Urothelium cell line (cell line): Measurements from ENCODE around the gene CCDC102B.
"Not testable (repeated sequence)": the region's sequence is repeated elsewhere in the genome, so short reads cannot be mapped to it uniquely, and the experiment has no call there.

ENCODE experiments used
- DNase-seq: peaks from one replicate; pipeline ENCODE4 v3.0.0; 2011; ENCODE audit warnings: low spot score, mixed read lengths
- FAIRE-seq: peaks from 2 replicates; lab custom pipeline; 2011; peaks lifted over from hg19 to GRCh38; lab: Jason Lieb, UNC

The CCDC102B gene

DNA sequence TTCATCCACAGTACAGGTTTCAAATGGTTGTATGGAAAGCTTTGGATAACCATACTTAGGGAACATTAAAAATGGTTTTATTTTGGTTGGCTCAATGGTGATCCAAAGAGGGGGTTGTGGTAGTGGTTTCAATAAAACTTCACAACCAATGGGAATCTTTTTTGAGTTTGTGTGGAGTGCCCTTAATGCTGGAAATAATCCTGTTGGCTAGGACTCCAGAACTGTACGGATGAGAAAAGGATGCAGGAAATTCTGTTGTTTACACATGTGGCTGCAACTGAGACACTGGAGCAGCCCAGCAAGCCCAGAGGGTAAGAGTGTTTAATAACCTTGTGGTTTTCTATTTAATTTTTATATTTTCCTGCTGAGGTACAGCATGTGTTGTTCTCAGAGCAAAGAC lies at the start of gene CCDC102B:
Gene CCDC102B, plus strand, starts transcription at position 210 of the 400 bp plus-strand sequence. CDS start 38,684 bp downstream, outside the sequence.
- DNase-seq (no peak), FAIRE-seq (no peak)

DNA sequence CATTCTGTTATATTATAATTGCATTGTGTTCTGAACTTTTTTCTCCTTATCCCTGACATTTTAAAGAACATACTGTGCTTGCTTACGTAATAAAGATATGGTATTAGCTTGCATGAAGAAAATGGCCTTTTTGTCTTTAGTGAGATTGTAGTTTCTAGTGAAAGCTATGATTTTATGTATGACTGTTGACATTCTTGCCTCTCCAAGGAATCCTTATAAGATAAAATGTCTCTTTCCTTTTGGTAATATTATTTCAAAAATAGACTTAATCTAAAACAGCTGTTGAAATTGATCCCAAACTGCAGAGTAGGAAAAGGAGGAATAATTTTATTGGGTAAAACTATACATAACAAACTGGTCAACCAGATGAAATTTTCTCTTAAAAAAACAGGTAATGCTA lies 40.8 kb upstream of the CCDC102B start:
- no peak for FAIRE-seq
- DNase-seq: no peak

DNA sequence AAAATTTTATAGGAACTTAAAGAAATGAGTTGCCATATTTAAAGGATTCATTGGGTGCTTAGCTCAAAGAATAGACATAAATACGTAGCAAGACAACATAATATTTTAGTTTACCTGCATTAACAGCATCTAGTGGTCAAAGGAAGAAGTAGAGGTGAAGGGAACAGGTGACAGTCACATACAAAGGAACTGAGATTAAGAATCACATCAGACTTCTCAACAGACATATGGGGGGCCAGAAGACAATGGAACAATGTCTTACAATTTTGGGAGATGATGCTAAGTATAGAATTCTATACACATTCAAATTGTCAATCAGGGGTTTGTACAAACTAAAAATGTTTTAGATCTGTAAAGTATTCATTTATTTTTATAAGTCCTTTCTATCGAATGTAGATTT lies 38.6 kb upstream of the CCDC102B start:
- DNase-seq: no peak
- no peak for FAIRE-seq

DNA sequence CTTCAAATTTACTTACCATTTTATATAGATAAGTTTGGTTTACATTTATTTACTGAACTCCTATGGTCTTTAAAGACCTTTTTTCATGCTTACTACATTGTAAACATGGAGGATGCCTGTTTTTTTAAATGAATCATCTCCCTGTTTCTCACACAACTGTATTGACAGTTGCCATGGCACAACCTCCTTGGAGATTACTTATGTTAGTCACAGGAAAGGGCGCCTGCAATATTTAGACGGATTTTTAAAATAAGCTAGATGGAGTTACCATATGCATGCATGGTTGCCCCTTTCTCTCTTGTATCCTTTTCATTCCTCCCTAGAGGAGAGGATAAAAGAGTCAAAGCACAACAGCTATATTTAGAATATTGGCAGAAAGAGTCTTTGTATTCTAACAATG lies 34.8 kb upstream of the CCDC102B start:
- DNase-seq (no peak), FAIRE-seq (no peak)

DNA sequence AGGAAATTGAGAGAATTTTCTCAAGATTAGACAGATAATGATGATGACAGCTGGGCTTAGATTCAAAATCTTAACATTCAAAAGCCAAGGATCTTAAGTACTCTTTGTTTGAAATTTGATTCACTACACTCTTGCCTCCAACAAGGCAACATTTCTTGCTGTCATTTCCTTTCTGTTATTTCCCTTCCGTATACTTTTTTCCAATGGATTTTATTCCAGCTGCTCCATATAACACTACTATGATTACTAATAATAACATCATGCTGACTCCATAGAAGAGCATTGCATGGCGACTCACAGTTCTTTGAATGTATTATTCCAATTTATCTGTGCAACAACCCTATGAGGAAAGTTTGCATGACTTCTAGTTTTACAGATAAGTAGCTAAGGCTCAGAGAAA lies 33.9 kb upstream of the CCDC102B start:
- DNase-seq: no peak
- FAIRE-seq: no peak

DNA sequence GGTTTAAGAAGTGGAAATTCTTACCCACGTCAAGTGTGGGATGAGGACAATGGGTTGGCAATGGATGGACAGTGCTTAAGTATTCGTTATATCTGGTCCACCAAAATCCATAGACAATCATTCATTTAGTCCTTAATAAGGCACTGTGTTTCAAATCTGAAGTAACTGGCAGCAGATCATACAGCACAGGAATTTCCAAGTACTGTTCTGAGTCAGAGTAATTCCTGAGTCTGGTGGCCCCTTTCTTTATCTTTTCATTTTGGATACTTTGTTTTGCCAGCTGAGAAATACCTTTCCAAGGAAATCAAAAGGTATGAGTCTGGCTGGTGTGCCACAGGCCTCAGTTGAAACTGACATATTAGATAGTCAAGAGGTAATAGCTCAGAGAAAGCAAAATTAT lies 31.4 kb upstream of the CCDC102B start:
- DNase-seq: no peak
- FAIRE-seq: no peak

DNA sequence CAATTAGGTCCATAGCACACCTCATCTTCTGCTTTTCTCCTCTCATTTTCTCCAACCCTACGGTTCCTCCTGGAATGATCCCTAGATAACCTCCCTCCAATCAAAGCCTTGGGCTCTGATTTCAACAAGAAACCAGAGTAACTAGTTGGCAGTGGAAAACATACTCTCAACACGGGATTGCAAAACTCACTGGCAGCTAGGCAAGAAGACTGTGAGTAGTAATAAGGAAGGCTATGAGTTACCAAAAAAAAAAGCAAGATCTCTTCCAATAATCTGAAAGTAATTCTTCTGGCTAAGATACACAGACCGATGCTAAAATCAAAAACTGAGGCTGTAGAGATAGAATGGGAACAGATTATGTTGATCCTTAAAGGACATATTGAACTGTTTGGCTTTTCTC lies 28.4 kb upstream of the CCDC102B start:
- DNase-seq (no peak), FAIRE-seq (no peak)

DNA sequence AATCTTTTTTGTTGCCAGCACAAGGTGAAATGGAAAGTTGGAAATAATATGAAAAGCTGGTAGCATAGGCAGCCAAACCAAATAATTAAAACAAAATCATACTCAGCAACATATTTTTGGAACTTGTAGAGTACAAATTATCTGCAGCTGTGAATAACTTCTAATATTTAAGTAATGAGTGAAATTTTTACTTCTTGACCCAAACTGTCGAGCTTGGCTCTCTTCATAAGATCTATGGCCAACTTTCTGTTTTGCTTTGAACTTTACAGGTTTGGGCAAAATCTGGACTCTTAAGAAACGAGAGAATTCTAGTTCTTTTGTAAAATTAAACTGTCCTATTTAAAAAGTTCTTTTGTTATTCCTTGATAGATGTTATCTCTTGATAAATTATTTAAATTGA lies 25.6 kb upstream of the CCDC102B start:
- no peak for FAIRE-seq
- DNase-seq: no peak

DNA sequence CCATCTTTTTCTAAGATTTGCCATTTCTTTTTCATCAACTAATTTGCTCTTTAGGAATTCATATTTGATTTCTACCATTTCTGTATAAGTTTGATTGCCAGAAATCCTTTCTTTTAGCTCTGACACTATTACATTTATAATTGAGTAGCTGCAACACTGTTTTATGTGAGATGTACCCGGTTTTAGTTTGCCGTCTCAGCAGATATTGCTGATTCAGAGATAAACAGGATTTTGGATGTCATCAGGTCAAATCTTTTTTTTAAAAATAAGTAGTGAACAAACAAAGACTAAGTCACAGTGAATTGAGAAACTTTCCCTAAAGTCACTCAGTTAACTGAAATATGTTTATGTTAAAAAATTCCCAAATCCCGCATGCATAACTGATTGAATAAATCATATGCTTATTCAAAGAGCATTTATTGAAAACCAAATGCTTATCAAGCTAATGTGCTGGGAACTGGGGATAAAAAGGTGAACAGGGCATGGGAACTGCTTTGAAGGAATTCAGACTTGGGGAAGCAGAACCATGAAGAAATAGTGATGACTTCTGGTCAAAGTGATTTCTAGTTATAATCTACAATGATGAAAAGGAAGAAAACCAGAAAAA lies 19.5 kb upstream of the CCDC102B start:
- DNase-seq (no peak), FAIRE-seq (no peak)

DNA sequence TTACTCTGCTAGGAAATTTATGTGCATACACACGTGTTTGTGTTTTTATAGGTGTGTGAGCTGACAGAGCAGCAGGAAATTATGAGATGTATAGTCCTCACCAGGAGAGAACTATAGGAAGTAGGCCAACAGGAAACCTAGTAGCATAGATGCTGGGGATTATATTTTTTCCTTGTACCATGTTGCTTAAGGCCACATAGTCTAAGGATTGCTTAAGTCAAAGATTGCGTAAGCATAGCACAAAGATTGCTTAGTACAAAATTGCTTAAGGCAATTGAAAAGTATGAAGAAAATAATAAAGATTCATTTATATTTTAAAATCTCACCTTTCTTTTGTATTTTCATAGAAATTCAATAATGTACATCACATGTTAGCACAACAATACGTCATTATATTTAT lies 18.7 kb upstream of the CCDC102B start:
- DNase-seq (no peak), FAIRE-seq (no peak)

DNA sequence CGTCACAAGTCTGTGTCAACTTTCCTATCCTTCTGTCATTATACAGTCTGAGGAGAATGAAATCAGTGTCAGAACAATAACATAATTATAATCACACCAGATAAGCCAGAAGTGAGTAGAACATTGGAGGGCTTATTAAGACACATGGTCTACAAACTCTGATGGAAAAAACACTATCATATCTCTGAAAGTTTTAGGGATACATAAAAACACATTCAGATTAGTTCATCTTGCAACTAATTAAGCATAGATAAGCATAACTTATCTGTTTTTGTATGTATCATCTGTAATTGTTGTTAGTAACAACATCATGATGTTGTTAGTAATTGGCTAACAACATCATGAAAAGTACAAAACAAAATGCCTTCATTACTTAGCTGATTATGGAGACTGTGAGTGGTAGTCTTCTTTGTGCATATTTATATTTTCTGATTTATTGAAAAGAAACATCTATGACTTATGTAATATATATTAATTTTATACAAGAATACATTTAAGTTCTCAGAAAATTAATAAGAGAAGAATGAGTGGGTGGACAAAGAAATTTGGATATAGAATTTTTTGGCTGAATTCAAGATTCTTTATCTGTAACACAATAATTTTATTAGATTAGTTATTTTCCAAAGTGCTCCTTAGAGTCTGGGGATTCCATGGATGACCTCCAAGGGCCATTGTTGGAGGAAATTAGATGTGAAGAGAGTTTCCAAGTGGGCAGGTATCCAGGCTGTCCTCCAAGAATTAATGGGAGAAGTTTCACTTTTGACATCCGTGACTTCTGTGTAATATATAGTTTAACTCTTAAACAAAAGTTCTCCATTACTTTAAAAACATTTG lies 16.9 kb upstream of the CCDC102B start:
- no peak for FAIRE-seq
- no peak for DNase-seq

DNA sequence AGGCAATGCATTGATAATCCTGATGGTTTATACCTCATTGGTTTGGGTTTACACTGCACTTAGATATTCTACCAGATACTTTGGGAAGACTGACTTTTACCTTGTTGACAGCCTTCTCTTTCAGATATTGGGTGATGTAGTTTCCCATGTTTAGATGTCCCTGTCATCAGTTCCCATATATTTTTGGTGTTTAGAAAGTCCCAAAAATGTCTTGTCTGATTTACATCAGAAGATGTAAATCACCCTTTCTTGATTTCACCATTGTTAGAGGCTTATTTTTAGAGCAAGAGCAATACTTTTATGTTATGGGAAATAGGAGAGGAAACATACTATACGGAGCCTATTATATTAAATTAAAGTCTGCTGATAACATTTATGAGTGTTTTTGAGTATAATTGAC lies 14.4 kb upstream of the CCDC102B start:
- DNase-seq (no peak), FAIRE-seq (no peak)

DNA sequence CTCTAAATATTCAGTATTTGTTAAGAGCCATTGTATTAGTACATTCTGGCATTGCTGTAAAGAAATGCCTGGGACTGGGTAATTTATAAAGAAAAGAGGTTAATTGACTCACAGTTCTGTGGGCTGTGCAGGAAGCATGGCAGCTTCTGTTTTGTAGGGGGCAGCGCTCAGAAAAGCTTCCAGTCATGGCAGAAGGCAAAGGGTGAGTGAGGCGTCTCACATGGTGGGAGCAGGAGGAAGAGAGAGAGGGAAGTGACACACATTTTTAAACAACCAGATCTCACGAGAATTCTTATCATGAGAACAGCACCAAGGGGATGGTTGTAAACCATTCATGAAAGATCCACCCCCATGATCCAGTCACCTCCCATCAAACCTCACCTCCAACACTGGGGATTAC lies 13.8 kb upstream of the CCDC102B start:
- DNase-seq: no peak
- no peak for FAIRE-seq

DNA sequence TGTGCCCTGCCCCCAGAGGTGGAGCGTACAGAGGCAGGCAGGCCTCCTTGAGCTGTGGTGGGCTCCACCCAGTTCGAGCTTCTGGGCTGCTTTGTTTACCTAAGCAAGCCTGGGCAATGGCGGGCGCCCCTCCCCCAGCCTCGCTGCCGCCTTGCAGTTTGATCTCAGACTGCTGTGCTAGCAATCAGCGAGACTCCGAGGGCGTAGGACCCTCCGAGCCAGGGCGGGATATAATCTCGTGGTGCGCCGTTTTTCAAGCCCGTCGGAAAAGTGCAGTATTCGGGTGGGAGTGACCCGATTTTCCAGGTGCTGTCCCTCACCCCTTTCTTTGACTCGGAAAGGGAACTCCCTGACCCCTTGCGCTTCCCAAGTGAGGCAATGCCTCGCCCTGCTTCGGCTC lies 7.6 kb upstream of the CCDC102B start:
- not testable (repeated sequence) for FAIRE-seq, DNase-seq

DNA sequence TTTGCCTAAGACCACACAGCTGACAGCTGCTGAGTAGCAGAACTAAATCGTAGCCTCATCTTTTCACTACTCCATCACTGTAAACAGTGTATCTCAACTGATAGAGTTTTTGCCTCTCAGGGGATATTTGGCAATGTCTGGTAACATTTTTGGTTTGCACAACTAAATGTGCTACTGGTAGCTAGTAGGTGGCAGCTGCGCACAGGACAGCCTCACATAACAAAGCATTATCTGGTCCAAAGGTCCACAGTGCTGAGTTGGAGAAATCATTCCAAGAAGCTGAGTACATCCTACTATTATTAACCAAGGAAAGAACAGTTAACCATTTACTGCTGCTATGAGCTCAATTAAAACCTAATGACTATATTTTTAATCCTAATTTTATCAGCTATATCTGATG lies 6.1 kb upstream of the CCDC102B start:
- no peak for DNase-seq
- no peak for FAIRE-seq

DNA sequence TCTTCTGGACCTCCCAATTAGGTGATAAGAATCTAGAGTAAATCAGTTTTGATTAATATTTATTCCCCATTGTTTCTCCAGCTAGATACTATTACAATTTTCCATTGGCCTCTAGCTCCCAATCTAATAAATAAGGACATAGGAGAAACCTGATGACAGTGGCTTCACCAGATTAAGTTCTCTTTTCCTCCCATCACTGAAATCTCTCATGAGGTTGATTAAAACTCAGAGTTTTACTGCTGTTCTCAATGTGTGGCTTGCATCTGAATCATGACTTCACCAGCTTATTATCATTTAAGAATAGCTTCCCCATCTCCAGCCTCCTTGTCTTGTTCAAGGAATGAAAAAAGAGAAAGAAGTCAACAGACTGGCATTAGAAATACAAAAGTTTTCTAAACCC lies 3.9 kb upstream of the CCDC102B start:
- DNase-seq (no peak), FAIRE-seq (no peak)

DNA sequence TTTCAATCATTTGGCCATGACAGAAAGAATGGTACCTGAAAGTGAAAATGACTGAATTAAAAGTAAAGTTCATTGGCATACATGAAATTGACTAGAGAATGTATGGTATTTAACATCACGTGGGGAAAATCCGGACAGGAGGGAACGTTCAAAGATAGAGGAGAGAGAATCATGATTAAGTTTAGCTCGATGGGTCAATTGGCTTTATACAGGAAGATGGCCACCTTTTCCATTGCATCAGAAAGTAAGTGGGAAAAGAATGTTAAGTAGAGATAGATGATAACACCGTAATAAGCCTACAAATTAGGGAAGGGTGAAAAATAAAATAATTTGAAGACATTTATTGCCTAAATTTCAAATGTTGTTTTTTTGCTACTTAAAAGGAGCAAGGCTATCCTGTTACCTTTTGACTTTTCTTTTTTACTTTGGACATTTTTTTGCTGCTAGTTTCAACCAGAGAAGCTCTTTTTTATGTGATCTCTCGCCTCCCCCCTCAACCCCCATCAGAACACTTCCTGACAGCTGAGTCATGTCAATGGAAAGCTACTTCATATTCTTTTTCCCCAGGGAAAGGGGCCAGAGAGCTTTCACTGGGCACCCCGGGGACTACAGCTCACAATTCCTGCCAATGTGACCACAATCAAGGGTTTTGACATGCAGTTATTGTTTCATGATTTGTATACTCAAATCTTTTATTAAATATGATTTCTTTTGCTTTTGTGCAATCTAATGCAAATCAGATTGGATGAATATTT lies 767 bp upstream of the CCDC102B start:
- no peak for FAIRE-seq
- peak; percentile 40 for DNase-seq

DNA sequence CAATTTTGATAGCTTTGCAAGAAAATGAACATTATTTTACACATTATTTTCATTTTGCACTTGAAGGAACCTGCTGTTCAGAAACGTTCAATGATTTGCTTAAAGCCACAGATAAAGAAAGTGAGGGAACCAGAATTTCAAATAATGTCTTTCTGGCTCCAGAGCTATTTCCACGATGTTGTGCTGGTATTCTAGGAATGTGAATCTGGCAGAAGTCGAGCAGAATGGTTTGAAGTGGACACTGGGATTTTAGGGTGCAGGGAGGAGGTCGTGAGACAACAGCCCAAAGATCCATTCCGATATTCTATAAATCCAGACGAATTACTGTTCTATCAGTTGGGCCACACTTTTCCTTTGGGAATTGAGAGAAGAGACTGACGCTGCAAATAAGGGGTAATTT lies 2.2 kb downstream of the CCDC102B start:
- no peak for FAIRE-seq
- no peak for DNase-seq

DNA sequence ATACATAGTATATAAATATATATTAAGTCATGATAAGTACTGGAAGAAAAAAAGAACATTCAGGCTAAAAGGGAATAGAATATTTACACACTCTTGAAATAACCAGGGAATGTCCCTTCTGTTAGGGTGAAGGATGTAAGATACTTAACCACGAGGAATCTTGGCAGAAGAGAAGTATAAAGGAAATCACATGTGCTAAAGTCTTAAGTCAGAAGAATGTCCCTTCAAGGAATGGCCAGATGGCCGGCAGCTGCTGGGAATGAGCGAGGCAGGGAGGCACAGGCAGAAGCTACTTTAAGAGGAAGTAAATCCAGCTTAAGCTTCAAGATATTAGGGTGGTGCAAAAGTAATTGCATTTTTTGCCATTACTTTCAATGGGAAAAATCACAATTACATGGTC lies 5.5 kb downstream of the CCDC102B start:
- DNase-seq (no peak), FAIRE-seq (no peak)

DNA sequence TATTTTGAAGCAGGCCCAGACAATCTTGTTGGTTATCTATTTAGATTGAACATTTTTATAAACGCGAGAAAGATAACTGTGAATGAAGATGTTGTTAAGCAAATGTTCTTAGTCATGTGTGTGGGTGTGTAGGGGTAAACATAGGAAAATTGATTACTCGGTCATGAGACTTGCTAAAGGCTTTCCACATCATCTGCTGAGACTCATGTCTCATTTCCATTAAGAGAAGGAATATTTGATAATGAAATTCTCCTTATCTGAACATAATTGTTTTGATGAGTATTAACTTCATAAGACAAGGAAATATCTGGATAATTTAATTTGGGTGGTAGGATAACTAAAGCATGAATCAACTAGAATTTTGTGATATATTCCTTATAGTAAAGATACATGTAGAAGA lies 19.7 kb downstream of the CCDC102B start:
- FAIRE-seq (no peak), DNase-seq (no peak)

DNA sequence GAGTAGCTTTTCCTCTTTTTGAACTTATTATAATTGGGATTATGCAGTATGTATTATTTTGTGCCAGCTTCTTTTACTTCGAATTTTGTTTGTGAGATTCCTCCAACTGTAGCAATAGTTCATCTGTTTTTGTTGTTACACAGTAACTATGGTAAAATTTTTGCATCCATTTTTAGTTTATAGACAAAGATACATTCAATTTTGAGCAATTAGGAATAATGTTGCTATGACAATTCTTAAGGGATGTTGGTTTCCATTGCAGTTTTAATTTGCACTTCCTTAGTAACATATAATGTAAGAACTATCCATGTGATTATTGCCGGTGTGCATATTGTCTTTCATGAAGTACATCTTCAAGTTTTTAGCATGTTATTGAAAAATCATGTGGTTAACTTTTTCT lies 20.7 kb downstream of the CCDC102B start:
- DNase-seq: no peak
- FAIRE-seq: no peak

DNA sequence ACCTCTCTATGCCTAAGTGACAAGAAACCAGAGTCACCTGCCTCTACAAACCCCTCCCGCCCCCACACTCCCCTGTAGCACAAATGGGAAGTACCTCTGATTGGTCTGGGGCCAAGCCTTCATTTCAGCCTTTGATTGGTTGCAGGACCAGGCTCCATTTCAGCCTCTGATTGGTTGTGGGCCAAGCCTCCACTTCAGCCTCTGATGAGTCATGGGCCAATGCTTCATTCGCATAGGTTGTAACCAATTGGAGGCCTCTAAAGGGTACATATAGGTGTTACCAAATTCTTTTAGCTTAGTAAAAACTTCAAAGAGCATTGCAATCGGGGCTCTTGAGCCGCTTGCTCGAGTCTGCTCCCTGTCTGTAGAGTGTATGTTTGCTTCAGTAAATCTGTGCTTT lies 25.0 kb downstream of the CCDC102B start:
- FAIRE-seq (no peak), DNase-seq (no peak)
